Small intestine (tissue), 16 donors: ENCODE data around the gene HTRA3. TPM values are rescaled to one million over a fixed set of nuclear protein-coding genes. Genes with fewer than 3 reads are reported as not detected.

Experiments
- DNase-seq, 2 donors: peaks; one replicate each; pipeline versions ENCODE4 v3.0.0 to v3.0.0-alpha.2; 2013
- FAIRE-seq: peaks from 2 replicates; lab custom pipeline; 2012; peaks lifted over from hg19 to GRCh38; lab: Jason Lieb, UNC
- H3K27ac ChIP-seq, 3 donors: one replicate each; pipeline ENCODE4 v1.5.1; 2013; ENCODE audit warnings: low read length in 2 of 3, mild to moderate bottlenecking in 2 of 3, control low read depth in 1 of 3, inconsistent platforms in 1 of 3, low read depth in 1 of 3, moderate library complexity in 1 of 3
- H3K27me3 ChIP-seq, 3 donors: one replicate each; pipeline ENCODE4 v1.6.1; 2013; ENCODE audit warnings: low read length in 3 of 3, inconsistent platforms in 1 of 3; ENCODE audit not compliant: control insufficient read depth in 3 of 3, insufficient read depth in 3 of 3
- H3K36me3 ChIP-seq, 3 donors: one replicate each; pipeline ENCODE4 v1.6.1; 2013; ENCODE audit warnings: low read length in 3 of 3, inconsistent platforms in 1 of 3, low read depth in 1 of 3, mild to moderate bottlenecking in 1 of 3, moderate library complexity in 1 of 3; ENCODE audit not compliant: control insufficient read depth in 3 of 3, insufficient read depth in 2 of 3
- H3K4me1 ChIP-seq, 3 donors: one replicate each; pipeline ENCODE4 v1.6.1; 2013; ENCODE audit warnings: low read length in 2 of 3, inconsistent platforms in 1 of 3, low read depth in 1 of 3, mild to moderate bottlenecking in 1 of 3, moderate library complexity in 1 of 3; ENCODE audit not compliant: control insufficient read depth in 3 of 3, insufficient read depth in 2 of 3
- H3K4me3 ChIP-seq, 3 donors: one replicate each; pipeline ENCODE4 v1.5.1; 2013; ENCODE audit warnings: low read length in 3 of 3, control low read depth in 1 of 3, inconsistent platforms in 1 of 3, low read depth in 1 of 3, mild to moderate bottlenecking in 1 of 3, moderate library complexity in 1 of 3
- H3K9me3 ChIP-seq, 2 donors: one replicate each; pipeline ENCODE4 v1.6.1; 2013; ENCODE audit warnings: low read depth in 1 of 2, low read length in 1 of 2; ENCODE audit not compliant: control insufficient read depth in 2 of 2, insufficient read depth in 1 of 2
- WGBS, 3 donors: extraction: QIAGEN DNeasy Blood & Tissue Kit; methylation state at CpG; one replicate each; pipeline ENCODE4 v1.1.7; 2013; 5-methylcytosine and 5-hydroxymethylcytosine counted together
- long read RNA-seq, 10 donors: transcript quantifications; one replicate each; lab custom pipeline, GENCODE V29; 2026
- polyA plus RNA-seq, 4 donors: library from polyadenylated mRNA; stranded (reverse) in 3 of 4; unstranded in 1 of 4; fragments of 200-250 nt in 3 of 4; fragments of 120-200 nt in 1 of 4; gene quantifications; one replicate each; pipeline versions ENCODE4 v1.2.1 to v1.2.3, GENCODE V29; 2013
- donor health status: healthy with polysubstance abuse.
- donor health status: control.
- donor health status: control.
- donor health status: Bipolar disorder and iron deficiency.
- donor health status: healthy.

The HTRA3 gene
- 10 to 100 TPM in 1 of 4 donors, 1 to 10 TPM in 2, under 1 TPM in 1; 0.67 to 13.2 (median 6.1) TPM for polyA plus RNA-seq
- long read RNA-seq, donor 1, partial matches to known transcripts, result 0 of 2 reads
- long read RNA-seq, donor 1, other reads (novel, unspliced or antisense), result 0 of 2 reads
- long read RNA-seq, donor 2, result 0 reads
- long read RNA-seq, donor 3, partial matches to known transcripts, result 0 of 1 reads
- long read RNA-seq, donor 3, other reads (novel, unspliced or antisense), result 0 of 1 reads
- long read RNA-seq, donor 4, result 0 reads
- long read RNA-seq, donor 5, result 0 reads
- long read RNA-seq, donor 6, partial matches to known transcripts, result 0 of 1 reads
- long read RNA-seq, donor 6, other reads (novel, unspliced or antisense), result 0 of 1 reads
- long read RNA-seq, donor 7, result 0 reads
- long read RNA-seq, donor 8, partial matches to known transcripts, result 0 of 1 reads
- long read RNA-seq, donor 8, other reads (novel, unspliced or antisense), result 0 of 1 reads
- long read RNA-seq, donor 9, result 0 reads
- long read RNA-seq, donor 10, transcript HTRA3-201 (9 exons, 2,541 nt), result major isoform, 6 of 28 reads
- long read RNA-seq, donor 10, partial matches to known transcripts, result 22 of 28 reads
- long read RNA-seq, donor 10, other reads (novel, unspliced or antisense), result 0 of 28 reads

DNA sequence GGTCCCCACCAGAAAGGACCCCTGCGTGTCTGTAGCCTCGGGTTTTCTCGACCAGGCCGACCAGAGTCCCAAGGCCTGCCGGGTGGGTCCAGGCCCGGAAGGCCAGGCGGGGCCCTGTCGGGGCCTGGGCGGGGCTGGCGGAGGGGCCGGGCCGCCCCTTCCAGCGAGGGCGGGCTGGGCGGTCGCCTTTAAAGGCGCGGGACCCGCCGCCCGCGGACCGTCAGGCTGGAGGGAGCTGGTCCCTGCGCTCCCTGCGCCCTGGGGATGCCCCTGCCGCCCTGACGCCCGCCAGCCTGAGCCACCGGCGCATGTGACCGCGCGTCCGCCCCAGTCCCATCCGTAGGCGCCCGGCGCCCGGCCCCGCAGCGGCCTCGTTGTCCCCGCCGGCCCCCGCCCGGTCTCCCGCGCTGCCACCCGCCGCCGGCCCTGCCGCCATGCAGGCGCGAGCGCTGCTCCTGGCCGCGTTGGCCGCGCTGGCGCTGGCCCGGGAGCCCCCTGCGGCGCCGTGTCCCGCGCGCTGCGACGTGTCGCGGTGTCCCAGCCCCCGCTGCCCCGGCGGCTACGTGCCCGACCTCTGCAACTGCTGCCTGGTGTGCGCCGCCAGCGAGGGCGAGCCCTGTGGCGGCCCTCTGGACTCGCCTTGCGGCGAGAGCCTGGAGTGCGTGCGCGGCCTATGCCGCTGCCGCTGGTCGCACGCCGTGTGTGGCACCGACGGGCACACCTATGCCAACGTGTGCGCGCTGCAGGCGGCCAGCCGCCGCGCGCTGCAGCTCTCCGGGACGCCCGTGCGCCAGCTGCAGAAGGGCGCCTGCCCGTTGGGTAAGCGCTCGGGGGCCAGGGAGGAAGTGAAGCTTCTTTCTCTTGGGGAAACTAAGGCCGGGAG, at the start of gene HTRA3:
TSS of gene HTRA3 (plus strand) at position 220 of the 883 bp plus-strand sequence. CDS start at position 435, 215 bp downstream.
- FAIRE-seq (no peak), DNase-seq (peak in 1 of 2 donors; percentile 43)
- Histone ChIP-seq H3K36me3 (no peaks in the 10 kb centered on the region), H3K4me1 (peaks cover 0 to 17% (median 0%) of the 10 kb centered on the region in 3 donors), H3K27me3 (peaks cover 2 to 29% (median 9%) of the 10 kb centered on the region in 3 donors), H3K4me3 (peak within 1 kb of the TSS in 2 of 3 donors; percentile 25 to 34), H3K27ac (peak within 1 kb of the TSS in 1 of 3 donors; percentile 68), H3K9me3 (no peaks in the 10 kb centered on the region)
- 2 to 4% (median 2%) methylated on average over 71 to 111 of the region's 111 CpGs for WGBS, 3 donors

DNA sequence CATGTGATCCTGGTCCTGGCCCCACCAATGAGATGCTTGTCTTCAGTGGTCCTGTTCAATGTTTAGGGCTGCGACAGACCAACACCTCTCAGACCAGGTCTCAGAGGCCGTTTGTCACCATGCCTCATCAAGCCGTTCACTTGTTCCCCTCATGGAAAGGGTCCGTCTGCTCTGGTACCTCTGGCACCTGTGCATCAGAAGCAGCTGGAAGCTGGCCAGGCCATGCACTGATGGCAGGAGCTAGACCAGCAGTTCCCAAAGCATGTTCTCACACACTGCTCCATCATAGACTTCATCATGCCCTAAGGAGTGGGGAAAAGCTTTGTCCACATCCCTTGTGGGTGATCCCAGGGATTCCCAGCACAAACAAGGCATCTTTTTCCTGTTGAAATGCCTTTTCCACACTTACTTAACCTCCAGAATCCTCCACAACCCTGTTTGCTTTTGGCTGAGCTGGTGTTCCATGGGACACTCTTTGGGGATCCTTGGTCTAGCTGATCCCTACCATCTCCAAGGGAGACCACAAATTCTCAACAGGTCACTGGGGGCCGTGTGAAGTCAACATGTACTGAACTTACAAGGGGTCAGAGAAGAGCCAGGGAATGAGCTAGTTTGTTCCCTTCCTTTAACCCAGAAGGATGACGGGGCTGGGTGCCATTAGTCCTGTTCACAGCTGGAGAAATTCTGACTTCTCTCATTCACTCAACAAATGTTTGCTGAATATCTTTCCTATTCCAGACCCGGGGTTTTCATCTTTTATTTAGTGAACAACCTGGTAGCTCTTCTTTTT, 48.7 kb upstream of the HTRA3 start:
- FAIRE-seq (no peak), DNase-seq (no peak)
- no peaks in the 10 kb centered on the region for H3K27me3 ChIP-seq
- peak overlapping the region in 1 of 3 donors; percentile 70 for H3K27ac ChIP-seq
- WGBS, 3 donors, result 90 to 92% (median 91%) methylated on average over 7 of the region's 7 CpGs
- H3K36me3 ChIP-seq, result peaks cover 0 to 85% (median 0%) of the 10 kb centered on the region in 3 donors
- no peaks in the 10 kb centered on the region for H3K4me1 ChIP-seq
- H3K9me3 ChIP-seq, result peaks cover 0 to 3% of the 10 kb centered on the region in 2 donors
- H3K4me3 ChIP-seq, result no peak overlapping the region

DNA sequence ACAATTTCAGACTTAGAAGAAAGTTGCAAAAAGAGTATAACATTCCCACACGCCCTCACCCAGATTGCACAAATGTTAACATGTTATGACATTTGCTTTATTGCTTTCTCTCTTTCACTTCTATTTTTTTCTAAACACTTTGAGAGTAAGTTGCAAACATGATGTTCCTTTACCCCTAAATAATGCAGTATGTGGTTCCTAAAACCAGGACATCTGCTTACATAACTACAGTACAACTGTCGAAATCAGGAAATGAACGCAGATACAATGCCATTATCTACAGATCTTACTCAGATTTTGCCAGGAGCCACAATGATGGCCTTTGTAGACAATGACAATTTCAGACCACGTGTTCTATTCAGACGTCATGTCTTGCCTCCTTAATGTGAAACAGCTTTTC, 48.1 kb upstream of the HTRA3 start:
- no peaks in the 10 kb centered on the region for H3K27me3 ChIP-seq
- no peak overlapping the region for H3K4me3 ChIP-seq
- 49 to 70% (median 69%) methylated on average over 5 of the region's 5 CpGs for WGBS, 3 donors
- FAIRE-seq (no peak), DNase-seq (no peak)
- H3K27ac ChIP-seq, result no peak overlapping the region
- no peaks in the 10 kb centered on the region for H3K4me1 ChIP-seq
- peaks cover 0 to 84% (median 0%) of the 10 kb centered on the region in 3 donors for H3K36me3 ChIP-seq
- peaks cover 0 to 3% of the 10 kb centered on the region in 2 donors for H3K9me3 ChIP-seq

- Histone ChIP-seq H3K27me3 (no peaks in the 10 kb centered on the region), H3K9me3 (peaks cover 0 to 3% of the 10 kb centered on the region in 2 donors), H3K36me3 (peaks cover 0 to 84% (median 0%) of the 10 kb centered on the region in 3 donors), H3K27ac (peak overlapping the region in 1 of 3 donors; percentile 42), H3K4me1 (no peaks in the 10 kb centered on the region), H3K4me3 (no peak overlapping the region)
- DNase-seq (no peak), FAIRE-seq (no peak)
These were observed 47.6 kb upstream of the HTRA3 start for GRCh38 chr4:8221985-8222384.

DNA sequence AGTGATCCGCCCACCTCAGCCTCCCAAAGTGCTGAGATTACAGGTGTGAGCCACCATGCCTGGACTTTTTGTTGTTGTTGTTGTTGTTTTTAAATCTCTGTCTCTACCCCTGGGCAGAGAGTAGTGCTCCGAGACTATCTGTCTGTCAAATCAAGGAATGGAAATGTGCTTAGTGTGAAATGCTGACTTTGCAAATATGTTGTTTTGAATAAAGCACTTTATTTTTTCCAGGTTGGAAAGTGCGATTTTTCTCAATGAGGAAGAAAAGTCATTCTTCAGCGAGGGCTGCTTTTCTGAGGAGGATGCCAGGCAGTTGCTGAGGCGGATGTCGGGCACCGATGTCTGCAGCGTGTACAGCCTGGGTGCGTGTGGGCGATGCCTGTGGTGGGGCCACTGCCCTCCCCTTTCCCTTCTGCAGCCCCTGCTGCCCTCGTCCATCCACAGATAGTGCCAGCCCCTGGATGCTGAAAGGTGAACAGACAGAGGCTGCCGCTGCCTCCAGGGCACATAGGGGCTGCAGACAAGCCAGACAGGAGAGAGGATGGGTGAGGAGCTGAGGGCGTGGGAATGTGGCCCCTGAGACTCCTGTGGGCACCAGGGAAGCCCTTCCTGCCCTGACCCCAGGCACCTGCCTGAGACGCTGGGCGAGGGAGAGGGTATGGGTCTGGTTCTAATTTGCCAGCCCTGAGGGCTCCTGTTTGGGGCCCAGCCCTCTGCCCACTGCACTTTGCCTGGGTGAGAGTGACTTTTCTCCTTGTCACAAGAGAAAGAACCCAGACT, 46.8 kb upstream of the HTRA3 start:
- no peaks in the 10 kb centered on the region for H3K27me3 ChIP-seq
- no peak overlapping the region for H3K4me3 ChIP-seq
- DNase-seq (no peak), FAIRE-seq (no peak)
- H3K36me3 ChIP-seq, result peaks cover 0 to 84% (median 0%) of the 10 kb centered on the region in 3 donors
- 93 to 95% (median 93%) methylated on average over 15 of the region's 15 CpGs for WGBS, 3 donors
- no peak overlapping the region for H3K27ac ChIP-seq
- peaks cover 0 to 3% of the 10 kb centered on the region in 2 donors for H3K9me3 ChIP-seq
- H3K4me1 ChIP-seq, result no peaks in the 10 kb centered on the region

DNA sequence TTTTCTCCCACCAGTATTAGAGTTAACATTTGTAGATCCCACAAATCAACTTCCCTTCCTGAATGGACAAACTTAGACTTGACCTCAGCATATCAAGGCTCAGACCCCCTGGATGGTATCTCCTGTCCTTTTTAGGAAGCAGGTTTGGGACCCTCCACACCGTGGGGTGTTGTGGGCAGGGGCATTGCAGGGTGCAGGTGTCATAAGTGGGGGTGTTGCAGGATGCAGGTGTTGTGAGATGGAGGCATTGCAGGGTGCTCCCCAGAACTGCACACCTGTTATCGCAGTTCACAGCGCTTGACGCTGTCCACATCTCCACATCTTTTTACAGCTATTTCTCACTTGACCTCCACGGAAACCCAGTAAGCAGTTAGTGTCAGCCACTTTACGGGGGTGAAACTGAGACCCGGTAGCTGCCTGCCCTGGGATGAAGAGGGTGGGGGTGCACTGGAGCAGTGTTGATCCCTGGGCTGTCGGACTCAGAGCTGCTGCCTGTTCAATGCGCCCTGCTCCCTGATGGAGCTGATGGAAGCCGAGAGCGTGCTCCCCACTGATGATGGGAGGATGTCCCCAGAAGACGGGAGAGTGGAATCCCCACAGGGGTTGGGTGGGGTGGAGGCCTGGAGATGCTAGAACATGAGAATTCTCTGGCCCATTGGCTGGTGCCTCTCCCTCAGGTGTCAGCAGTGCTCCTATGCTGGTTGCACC, 45.1 kb upstream of the HTRA3 start:
- H3K27me3 ChIP-seq, result no peaks in the 10 kb centered on the region
- no peak for DNase-seq
- H3K36me3 ChIP-seq, result peaks cover 0 to 83% (median 0%) of the 10 kb centered on the region in 3 donors
- no peak overlapping the region for H3K27ac ChIP-seq
- peaks cover 0 to 6% (median 0%) of the 10 kb centered on the region in 3 donors for H3K4me1 ChIP-seq
- H3K9me3 ChIP-seq, result peaks cover 0 to 3% of the 10 kb centered on the region in 2 donors
- 85 to 87% (median 86%) methylated on average over 12 of the region's 12 CpGs for WGBS, 3 donors
- FAIRE-seq, result no peak
- H3K4me3 ChIP-seq, result no peak overlapping the region
